Activated CD8-positive, alpha-beta T cell treated with anti-CD3 and anti-CD28 coated beads, Interleukin-2, amount 10 ng/mL, durations not matched to agents 7 days and 5 days (primary cell): ENCODE measurements around the gene DNAH1. TPM values are rescaled to one million over a fixed set of nuclear protein-coding genes. Genes with fewer than 3 reads are reported as not detected.

Experiments used
- ATAC-seq: fragments of 150-1000 bp; cut with Tn5 transposase; one replicate; pipeline ENCODE4 v1.10.0; 2021; ENCODE audit warnings: moderate library complexity
- CTCF ChIA-PET: fragments of 350-600 bp; sonication (Branson Sonifier 250); formaldehyde crosslinking; loops from one replicate; lab custom pipeline; 2021; ENCODE audit warnings: antibody characterized with exemption; lab: Charles Lee
- POLR2A ChIA-PET: fragments of 350-600 bp; sonication (Branson Sonifier 250); formaldehyde crosslinking; loops from one replicate; lab custom pipeline; 2021; ENCODE audit warnings: antibody characterized with exemption; lab: Charles Lee
- DNase-seq: peaks from one replicate; pipeline ENCODE4 v3.0.0-alpha.2; 2020
- H3K27ac Mint-ChIP-seq: one replicate; pipeline ENCODE4 v1.8.0; 2021; ENCODE audit warnings: mild to moderate bottlenecking, mixed read lengths
- H3K27me3 Mint-ChIP-seq: one replicate; pipeline ENCODE4 v1.8.0; 2021; ENCODE audit warnings: low read depth, mixed read lengths
- H3K36me3 Mint-ChIP-seq: one replicate; pipeline ENCODE4 v1.8.0; 2021; ENCODE audit warnings: low read depth, mixed read lengths
- H3K4me1 Mint-ChIP-seq: one replicate; pipeline ENCODE4 v1.8.0; 2021; ENCODE audit warnings: low read depth, mixed read lengths
- H3K4me3 Mint-ChIP-seq: one replicate; pipeline ENCODE4 v1.8.0; 2021; ENCODE audit warnings: mild to moderate bottlenecking, mixed read lengths
- H3K9me3 Mint-ChIP-seq: one replicate; pipeline ENCODE4 v1.8.0; 2022; ENCODE audit warnings: mixed read lengths; ENCODE audit not compliant: insufficient read depth
- total RNA-seq, 2 experiments: library from RNA; stranded (reverse); gene quantifications; one replicate each; pipeline ENCODE4 v1.2.3, GENCODE V29; 2021

The DNAH1 gene
- total RNA-seq, 2 experiments from 2014 or later: 18.1 to 20.2 TPM

DNA sequence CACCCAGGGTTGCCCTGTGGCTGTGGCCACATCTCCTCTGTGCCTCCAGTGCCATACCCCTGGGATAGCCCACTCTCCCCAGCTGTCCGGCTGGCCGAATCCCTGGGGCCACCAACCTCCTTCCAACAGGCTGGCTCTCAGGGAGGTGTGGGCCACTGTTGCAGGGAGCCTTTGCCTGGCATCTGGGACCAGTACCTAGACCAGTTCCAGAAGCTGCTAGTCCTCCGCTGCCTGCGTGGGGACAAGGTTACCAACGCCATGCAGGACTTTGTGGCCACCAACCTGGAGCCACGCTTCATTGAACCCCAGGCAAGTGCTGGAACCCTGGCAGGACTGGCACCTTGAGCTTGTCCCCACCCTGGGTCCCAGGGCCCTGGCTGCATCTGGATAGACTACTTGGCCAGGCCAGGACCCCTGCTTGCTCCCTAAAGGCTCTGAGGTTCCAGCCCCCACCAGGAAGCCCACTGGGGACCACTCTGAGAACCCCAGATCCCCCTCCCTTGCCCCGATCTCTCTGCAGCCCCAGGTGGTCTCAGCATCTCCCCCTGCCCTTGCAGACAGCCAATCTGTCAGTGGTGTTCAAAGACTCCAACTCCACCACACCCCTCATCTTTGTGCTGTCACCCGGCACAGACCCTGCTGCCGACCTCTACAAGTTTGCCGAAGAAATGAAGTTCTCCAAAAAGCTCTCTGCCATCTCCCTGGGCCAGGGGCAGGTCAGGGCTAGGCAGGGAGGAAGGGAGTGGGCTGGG is 78.8 kb downstream of the DNAH1 start:
- ATAC-seq (no peak), DNase-seq (no peak)
- Mint-ChIP-seq H3K36me3 (peaks cover 6% of the 10 kb centered on the region), H3K4me1 (no peaks in the 10 kb centered on the region), H3K4me3 (no peak overlapping the region), H3K27me3 (no peaks in the 10 kb centered on the region), H3K9me3 (no peaks in the 10 kb centered on the region), H3K27ac (no peak overlapping the region)
- CTCF ChIA-PET: no interaction called here
- POLR2A ChIA-PET: no interaction called here

DNA sequence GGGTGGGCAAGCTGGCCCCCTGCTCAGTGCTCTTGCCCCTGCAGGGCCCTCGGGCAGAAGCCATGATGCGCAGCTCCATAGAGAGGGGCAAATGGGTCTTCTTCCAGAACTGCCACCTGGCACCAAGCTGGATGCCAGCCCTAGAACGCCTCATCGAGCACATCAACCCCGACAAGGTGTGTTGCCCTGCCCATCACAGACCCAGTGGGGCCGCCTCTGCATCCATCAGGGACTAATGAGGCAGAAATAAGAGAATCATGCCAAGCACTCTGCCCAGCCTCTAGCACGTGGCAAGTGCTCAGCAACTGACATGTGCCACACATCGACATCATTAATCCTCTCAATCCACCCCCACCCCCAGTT is 79.4 kb downstream of the DNAH1 start:
- ChIA-PET CTCF (no interaction called here), POLR2A (no interaction called here)
- Mint-ChIP-seq H3K4me3 (no peak overlapping the region), H3K4me1 (no peaks in the 10 kb centered on the region), H3K9me3 (no peaks in the 10 kb centered on the region), H3K27me3 (no peaks in the 10 kb centered on the region), H3K36me3 (peaks cover 9% of the 10 kb centered on the region), H3K27ac (no peak overlapping the region)
- ATAC-seq (no peak), DNase-seq (no peak)

DNA sequence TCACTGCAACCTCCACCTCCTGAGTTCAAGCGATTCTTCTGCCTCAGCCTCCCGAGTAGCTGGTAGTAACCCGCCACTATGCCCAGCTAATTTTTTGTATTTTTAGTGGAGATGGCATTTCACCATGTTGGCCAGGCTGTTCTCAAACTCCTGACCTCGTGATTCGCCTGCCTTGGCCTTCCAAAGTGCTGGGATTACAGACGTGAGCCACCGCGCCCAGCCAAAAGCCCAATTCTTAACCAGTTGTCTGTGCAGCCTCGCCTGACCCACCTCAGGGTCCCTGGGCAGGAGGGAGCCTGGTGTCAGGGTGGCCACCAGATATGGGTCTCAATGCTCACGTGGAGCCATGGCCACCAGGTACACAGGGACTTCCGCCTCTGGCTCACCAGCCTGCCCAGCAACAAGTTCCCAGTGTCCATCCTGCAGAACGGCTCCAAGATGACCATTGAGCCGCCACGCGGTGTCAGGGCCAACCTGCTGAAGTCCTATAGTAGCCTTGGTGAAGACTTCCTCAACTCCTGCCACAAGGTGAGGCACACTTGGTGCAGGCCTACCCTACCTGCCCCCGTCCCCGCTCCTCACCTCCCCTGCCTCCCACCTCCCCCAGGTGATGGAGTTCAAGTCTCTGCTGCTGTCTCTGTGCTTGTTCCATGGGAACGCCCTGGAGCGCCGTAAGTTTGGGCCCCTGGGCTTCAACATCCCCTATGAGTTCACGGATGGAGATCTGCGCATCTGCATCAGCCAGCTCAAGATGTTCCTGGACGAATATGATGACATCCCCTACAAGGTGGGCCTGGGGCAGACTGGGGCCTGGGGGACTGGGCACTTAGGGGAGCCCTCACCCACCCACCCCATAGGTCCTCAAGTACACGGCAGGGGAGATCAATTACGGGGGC is 80.1 kb downstream of the DNAH1 start:
- ChIA-PET POLR2A (no interaction called here), CTCF (no interaction called here)
- no peaks in the 10 kb centered on the region for H3K4me1 Mint-ChIP-seq
- no peak overlapping the region for H3K4me3 Mint-ChIP-seq
- DNase-seq (no peak), ATAC-seq (no peak)
- H3K36me3 Mint-ChIP-seq: peaks cover 10% of the 10 kb centered on the region
- no peaks in the 10 kb centered on the region for H3K27me3 Mint-ChIP-seq
- no peak overlapping the region for H3K27ac Mint-ChIP-seq
- H3K9me3 Mint-ChIP-seq: no peaks in the 10 kb centered on the region

DNA sequence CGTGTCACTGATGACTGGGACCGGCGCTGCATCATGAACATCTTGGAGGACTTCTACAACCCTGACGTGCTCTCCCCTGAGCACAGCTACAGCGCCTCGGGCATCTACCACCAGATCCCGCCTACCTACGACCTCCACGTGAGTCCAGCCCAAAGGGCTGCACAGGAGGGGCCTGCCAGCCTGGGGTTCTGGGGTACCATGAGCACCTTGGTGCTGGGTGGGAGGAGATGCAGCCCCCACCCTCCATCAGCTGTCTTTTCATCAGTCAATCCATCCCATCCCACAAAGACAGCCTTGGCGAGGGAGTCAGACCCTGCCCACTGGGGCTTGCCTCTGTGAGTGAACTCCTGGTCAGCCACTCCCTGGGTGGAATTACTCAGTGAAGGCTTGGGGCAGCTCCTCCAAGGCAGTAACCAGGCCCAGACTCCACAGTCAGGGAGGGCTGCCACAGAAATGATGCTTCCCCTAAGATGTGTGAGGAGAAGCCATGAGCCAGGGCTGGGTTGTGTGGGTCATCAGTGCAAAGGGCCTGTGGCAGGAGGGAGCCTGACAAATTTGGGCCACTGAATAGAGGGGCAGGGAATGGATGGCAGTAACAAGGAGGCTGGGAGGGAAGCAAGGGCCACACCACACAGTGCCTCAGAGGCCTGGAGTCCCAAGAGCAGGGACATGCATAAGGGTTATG is 80.9 kb downstream of the DNAH1 start:
- H3K9me3 Mint-ChIP-seq: no peaks in the 10 kb centered on the region
- CTCF ChIA-PET: no interaction called here
- H3K4me3 Mint-ChIP-seq: no peak overlapping the region
- no peaks in the 10 kb centered on the region for H3K27me3 Mint-ChIP-seq
- ATAC-seq (no peak), DNase-seq (no peak)
- H3K27ac Mint-ChIP-seq: peak overlapping the region; percentile 15
- peaks cover 12% of the 10 kb centered on the region for H3K36me3 Mint-ChIP-seq
- H3K4me1 Mint-ChIP-seq: no peaks in the 10 kb centered on the region
- POLR2A ChIA-PET: interaction anchor here (0.5 kb wide), 1 partner anchor 161 kb away, joined by 4 read pairs; no protein-coding TSS in a partner anchor

DNA sequence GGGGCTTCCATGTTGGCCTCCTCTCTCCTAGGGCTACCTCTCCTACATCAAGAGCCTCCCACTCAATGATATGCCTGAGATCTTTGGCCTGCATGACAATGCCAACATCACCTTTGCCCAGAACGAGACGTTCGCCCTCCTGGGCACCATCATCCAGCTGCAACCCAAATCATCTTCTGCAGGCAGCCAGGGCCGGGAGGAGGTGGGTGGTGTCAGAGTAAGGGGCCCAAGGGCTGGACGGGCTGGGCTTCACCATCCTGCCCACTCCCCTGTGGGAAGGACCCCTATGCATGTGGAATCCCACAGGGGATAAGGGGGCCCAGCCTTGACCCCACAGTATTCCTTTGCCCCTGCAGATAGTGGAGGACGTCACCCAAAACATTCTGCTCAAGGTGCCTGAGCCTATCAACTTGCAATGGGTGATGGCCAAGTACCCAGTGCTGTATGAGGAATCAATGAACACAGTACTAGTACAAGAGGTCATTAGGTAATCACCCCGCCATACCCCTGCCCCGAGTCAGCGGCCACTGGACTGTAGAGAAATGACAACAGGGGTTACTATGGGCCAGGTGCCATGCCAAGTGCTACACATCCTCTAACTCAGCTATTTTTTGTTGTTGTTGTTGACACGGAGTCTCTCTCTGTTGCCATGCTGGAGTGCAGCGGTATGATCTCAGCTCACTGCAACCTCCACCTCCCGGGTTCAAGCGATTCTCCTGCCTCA is 81.7 kb downstream of the DNAH1 start:
- H3K4me3 Mint-ChIP-seq: no peak overlapping the region
- H3K36me3 Mint-ChIP-seq: peaks cover 18% of the 10 kb centered on the region
- no peak for ATAC-seq
- no peak for DNase-seq
- no peaks in the 10 kb centered on the region for H3K9me3 Mint-ChIP-seq
- ChIA-PET POLR2A (interaction anchor here (1.7 kb wide), 1 partner anchor 10 kb away, joined by 8 read pairs; no protein-coding TSS in a partner anchor), CTCF (interaction anchor here (1.0 kb wide), 1 partner anchor 9 kb away, joined by 4 read pairs; no protein-coding TSS in a partner anchor)
- H3K4me1 Mint-ChIP-seq: no peaks in the 10 kb centered on the region
- no peaks in the 10 kb centered on the region for H3K27me3 Mint-ChIP-seq
- H3K27ac Mint-ChIP-seq: no peak overlapping the region

DNA sequence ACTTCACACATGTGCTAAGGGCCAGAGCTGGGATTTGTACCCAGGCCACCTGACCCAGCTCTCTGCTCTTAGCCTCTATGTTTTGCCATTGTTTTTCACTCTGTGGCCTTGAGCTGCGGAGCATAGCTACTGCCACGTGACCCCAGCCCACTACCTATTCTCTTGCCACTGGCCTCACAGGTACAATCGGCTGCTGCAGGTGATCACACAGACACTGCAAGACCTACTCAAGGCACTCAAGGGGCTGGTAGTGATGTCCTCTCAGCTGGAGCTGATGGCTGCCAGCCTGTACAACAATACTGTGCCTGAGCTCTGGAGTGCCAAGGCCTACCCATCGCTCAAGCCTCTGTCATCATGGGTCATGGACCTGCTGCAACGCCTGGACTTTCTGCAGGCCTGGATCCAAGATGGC is 82.6 kb downstream of the DNAH1 start:
- ChIA-PET POLR2A (interaction anchor here (1.7 kb wide), 1 partner anchor 9 kb away, joined by 8 read pairs; no protein-coding TSS in a partner anchor), CTCF (interaction anchor here (1.0 kb wide), 1 partner anchor 10 kb away, joined by 4 read pairs; no protein-coding TSS in a partner anchor)
- no peak overlapping the region for H3K4me3 Mint-ChIP-seq
- H3K27ac Mint-ChIP-seq: no peak overlapping the region
- H3K27me3 Mint-ChIP-seq: no peaks in the 10 kb centered on the region
- no peaks in the 10 kb centered on the region for H3K9me3 Mint-ChIP-seq
- H3K4me1 Mint-ChIP-seq: no peaks in the 10 kb centered on the region
- peaks cover 23% of the 10 kb centered on the region for H3K36me3 Mint-ChIP-seq
- ATAC-seq (no peak), DNase-seq (no peak)

DNA sequence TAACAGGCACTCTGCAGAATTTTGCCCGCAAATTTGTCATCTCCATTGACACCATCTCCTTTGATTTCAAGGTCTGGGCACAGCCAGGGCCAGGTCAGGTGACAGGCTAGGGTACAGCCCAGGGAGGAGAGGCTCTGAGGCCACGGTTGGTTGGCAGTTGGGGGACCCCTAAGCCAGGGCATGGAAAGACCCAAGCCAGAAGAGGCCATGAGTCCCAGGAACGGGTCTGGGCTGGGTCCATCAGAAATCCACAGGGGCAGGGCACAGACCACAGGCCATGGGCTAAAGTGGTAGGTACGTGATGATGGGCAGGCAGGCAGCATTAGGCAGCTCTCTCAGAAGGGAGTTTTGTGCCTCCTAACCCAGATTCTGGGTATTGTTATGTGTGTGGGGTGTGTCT is 83.0 kb downstream of the DNAH1 start:
- Mint-ChIP-seq H3K36me3 (peaks cover 28% of the 10 kb centered on the region), H3K27ac (no peak overlapping the region), H3K4me1 (no peaks in the 10 kb centered on the region), H3K9me3 (no peaks in the 10 kb centered on the region), H3K4me3 (no peak overlapping the region), H3K27me3 (no peaks in the 10 kb centered on the region)
- DNase-seq (no peak), ATAC-seq (no peak)
- ChIA-PET CTCF (interaction anchor here (1.0 kb wide), 1 partner anchor 10 kb away, joined by 4 read pairs; no protein-coding TSS in a partner anchor), POLR2A (interaction anchor here (1.7 kb wide), 1 partner anchor 9 kb away, joined by 8 read pairs; no protein-coding TSS in a partner anchor)

- peaks cover 32% of the 10 kb centered on the region for H3K36me3 Mint-ChIP-seq
- POLR2A ChIA-PET: no interaction called here
Observed at GRCh38 chr3:52399593-52399992, 83.5 kb downstream of the DNAH1 start.

DNA sequence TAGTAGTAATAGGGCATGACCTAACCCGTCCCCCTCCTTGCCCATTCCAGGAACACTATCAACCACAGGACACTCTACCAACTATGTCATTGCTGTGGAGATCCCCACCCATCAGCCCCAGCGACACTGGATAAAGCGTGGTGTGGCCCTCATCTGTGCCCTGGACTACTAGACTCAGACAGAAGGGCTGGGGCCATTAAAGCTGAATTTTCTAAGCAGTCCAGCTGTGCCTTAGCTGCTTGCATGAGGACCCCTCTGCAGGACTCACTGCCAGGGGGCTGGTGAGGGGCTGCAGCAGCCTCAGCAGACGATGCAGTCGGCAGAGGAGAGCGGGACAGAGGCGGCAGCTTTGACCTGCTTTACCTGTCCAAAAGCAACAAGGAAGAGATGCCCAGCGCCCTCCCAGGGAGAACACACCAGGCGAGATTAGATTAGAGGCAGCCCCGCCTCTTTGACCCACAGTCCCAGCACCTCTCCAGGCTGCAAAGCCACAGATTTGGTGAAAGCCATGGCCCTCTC is 84.2 kb downstream of the DNAH1 start:
- ATAC-seq: no peak
- H3K36me3 Mint-ChIP-seq: peaks cover 38% of the 10 kb centered on the region
- no peaks in the 10 kb centered on the region for H3K27me3 Mint-ChIP-seq
- H3K4me1 Mint-ChIP-seq: peaks cover 2% of the 10 kb centered on the region
- H3K4me3 Mint-ChIP-seq: no peak overlapping the region
- H3K9me3 Mint-ChIP-seq: no peaks in the 10 kb centered on the region
- CTCF ChIA-PET: interaction anchor here (1.8 kb wide), 1 partner anchor 12 kb away, joined by 7 read pairs; no protein-coding TSS in a partner anchor
- no peak for DNase-seq
- POLR2A ChIA-PET: no interaction called here
- H3K27ac Mint-ChIP-seq: no peak overlapping the region

More at GRCh38 chr3:52399593-52399992, 83.5 kb downstream of the DNAH1 start:
- DNase-seq: no peak
- no peak overlapping the region for H3K27ac Mint-ChIP-seq
- H3K4me3 Mint-ChIP-seq: no peak overlapping the region
- no peak for ATAC-seq
- no peaks in the 10 kb centered on the region for H3K27me3 Mint-ChIP-seq
- H3K9me3 Mint-ChIP-seq: no peaks in the 10 kb centered on the region
- H3K4me1 Mint-ChIP-seq: no peaks in the 10 kb centered on the region
- CTCF ChIA-PET: no interaction called here

GRCh38 chr3:52401021-52401420 is 84.9 kb downstream of the DNAH1 start:
- ATAC-seq: no peak
- peaks cover 42% of the 10 kb centered on the region for H3K36me3 Mint-ChIP-seq
- H3K27me3 Mint-ChIP-seq: no peaks in the 10 kb centered on the region
- ChIA-PET POLR2A (interaction anchor here (0.6 kb wide), 1 partner anchor 38 kb away, joined by 3 read pairs; no protein-coding TSS in a partner anchor), CTCF (interaction anchor here (1.8 kb wide), 1 partner anchor 12 kb away, joined by 7 read pairs; no protein-coding TSS in a partner anchor)
- no peak overlapping the region for H3K4me3 Mint-ChIP-seq
- H3K4me1 Mint-ChIP-seq: peaks cover 3% of the 10 kb centered on the region
- H3K27ac Mint-ChIP-seq: peak overlapping the region; percentile 41
- H3K9me3 Mint-ChIP-seq: no peaks in the 10 kb centered on the region
- no peak for DNase-seq
